Gastrocnemius medialis (tissue), 4 donors: ENCODE measurements around the gene RNF128. TPM values are rescaled to one million over a fixed set of nuclear protein-coding genes. Genes with fewer than 3 reads are reported as not detected.

Experiments used
- ATAC-seq, 2 donors: fragments of 150-250 bp; one replicate each; pipeline ENCODE4 v1.9.1; 2016
- DNase-seq, 2 donors: peaks; one replicate each; pipeline ENCODE4 v3.0.0-alpha.2; 2019
- H3K27ac ChIP-seq, 4 donors: fragments of 200-600 bp; sonication (generic); 1 replicate in 1 of 4; 2 replicates in 3 of 4; pipeline ENCODE4 v1.5.1; 2016 to 2018; ENCODE audit warnings: mild to moderate bottlenecking in 2 of 4, moderate library complexity in 1 of 4
- H3K27me3 ChIP-seq, 3 donors: fragments of 200-600 bp; sonication (generic) in 2 of 3; 1 replicate in 1 of 3; 2 replicates in 2 of 3; pipeline versions ENCODE4 v1.5.1 to v1.6.0; 2016 to 2019; ENCODE audit warnings: mild to moderate bottlenecking in 1 of 3, moderate library complexity in 1 of 3
- H3K36me3 ChIP-seq, 2 donors: fragments of 200-600 bp; sonication (generic) in 1 of 2; one replicate each; pipeline ENCODE4 v1.5.1; 2017 to 2018
- H3K4me1 ChIP-seq, 2 donors: fragments of 200-600 bp; sonication (generic) in 1 of 2; one replicate each; pipeline ENCODE4 v1.5.1; 2016 to 2017; ENCODE audit warnings: mild to moderate bottlenecking in 2 of 2
- H3K4me3 ChIP-seq, 4 donors: fragments of 200-600 bp; sonication (generic) in 3 of 4; 1 replicate in 1 of 4; 2 replicates in 3 of 4; pipeline ENCODE4 v1.5.1; 2016 to 2019; ENCODE audit warnings: mild to moderate bottlenecking in 2 of 4
- H3K9me3 ChIP-seq, 3 donors: fragments of 200-600 bp; sonication (generic) in 2 of 3; 1 replicate in 1 of 3; 2 replicates in 2 of 3; pipeline ENCODE4 v1.5.1; 2016 to 2019
- POLR2A ChIP-seq, 2 donors: fragments of 450-650 bp; IDR thresholded peaks; one replicate each; pipeline ENCODE4 v1.6.1; 2017; ENCODE audit warnings: antibody characterized with exemption in 2 of 2, mild to moderate bottlenecking in 2 of 2, moderate library complexity in 2 of 2
- in situ Hi-C, 4 donors: fragments of 200-750 bp; cut with MboI; loops; one replicate each; pipeline versions ENCODE4 v1.15.0 to v1.8.0; 2017; ENCODE audit warnings: low sequenced_read_pairs in 4 of 4
- intact Hi-C: fragments of 100-400 bp; cut with DNase I; formaldehyde crosslinking; loops from one replicate; pipeline ENCODE4 v1.15.1; 2023; ENCODE audit warnings: low total_unique reads
- total RNA-seq, 4 donors: library from RNA; depleted of rRNA; stranded (reverse); fragments of >200 nt; gene quantifications; one replicate each; pipeline versions ENCODE4 v1.1.0 to v1.2.3, GENCODE V29; 2016
- TF ChIP-seq, protein P1 (sequence below), 5 experiments: fragments of 450-650 bp in 3 of 5; fragments of 200-600 bp in 2 of 5; sonication (generic) in 2 of 5; IDR thresholded peaks in 4 of 5; conservative IDR thresholded peaks in 1 of 5; 1 replicate in 4 of 5; 2 replicates in 1 of 5; pipeline ENCODE4 v1.5.1; 2016 to 2019; ENCODE audit warnings: antibody characterized with exemption in 5 of 5, mild to moderate bottlenecking in 3 of 5, moderate library complexity in 3 of 5

Gene RNF128
- total RNA-seq, 4 donors from 2014 or later = 2.7 to 12.2 (median 5.5) TPM

- TF ChIP-seq, protein P1, sequence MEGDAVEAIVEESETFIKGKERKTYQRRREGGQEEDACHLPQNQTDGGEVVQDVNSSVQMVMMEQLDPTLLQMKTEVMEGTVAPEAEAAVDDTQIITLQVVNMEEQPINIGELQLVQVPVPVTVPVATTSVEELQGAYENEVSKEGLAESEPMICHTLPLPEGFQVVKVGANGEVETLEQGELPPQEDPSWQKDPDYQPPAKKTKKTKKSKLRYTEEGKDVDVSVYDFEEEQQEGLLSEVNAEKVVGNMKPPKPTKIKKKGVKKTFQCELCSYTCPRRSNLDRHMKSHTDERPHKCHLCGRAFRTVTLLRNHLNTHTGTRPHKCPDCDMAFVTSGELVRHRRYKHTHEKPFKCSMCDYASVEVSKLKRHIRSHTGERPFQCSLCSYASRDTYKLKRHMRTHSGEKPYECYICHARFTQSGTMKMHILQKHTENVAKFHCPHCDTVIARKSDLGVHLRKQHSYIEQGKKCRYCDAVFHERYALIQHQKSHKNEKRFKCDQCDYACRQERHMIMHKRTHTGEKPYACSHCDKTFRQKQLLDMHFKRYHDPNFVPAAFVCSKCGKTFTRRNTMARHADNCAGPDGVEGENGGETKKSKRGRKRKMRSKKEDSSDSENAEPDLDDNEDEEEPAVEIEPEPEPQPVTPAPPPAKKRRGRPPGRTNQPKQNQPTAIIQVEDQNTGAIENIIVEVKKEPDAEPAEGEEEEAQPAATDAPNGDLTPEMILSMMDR (IDR thresholded peaks at IDR 0.05 in 4 of 5, conservative IDR thresholded peaks at IDR 0.05 in 1 of 5) = no peak
- no peak for TF ChIP-seq POLR2A (IDR thresholded peaks at IDR 0.05)
- in situ Hi-C loops = no loop called here
Observed at GRCh38 chrX:106731590-106731989, 5.1 kb downstream of the RNF128 start.

DNA sequence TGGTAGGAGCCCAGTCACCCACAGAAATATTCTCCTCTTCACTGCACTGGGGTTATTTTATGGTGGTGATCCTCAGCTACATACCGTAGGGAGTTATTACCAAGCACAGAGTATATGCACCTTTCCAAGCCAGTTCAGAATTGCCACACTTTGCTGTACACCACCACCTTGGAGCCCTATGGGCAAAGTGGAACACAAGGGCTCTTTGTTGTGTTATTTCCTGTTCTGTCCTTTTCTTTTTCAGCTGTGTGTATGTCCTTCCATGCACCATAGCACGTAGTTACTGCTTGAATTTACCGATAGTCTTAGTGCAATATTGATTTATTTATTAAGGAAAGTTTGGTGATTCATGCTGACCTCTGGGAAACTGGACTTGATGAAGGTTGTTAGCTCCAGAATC lies 8.3 kb downstream of the RNF128 start:
- Histone ChIP-seq H3K4me1 (peaks cover 0 to 4% of the 10 kb centered on the region in 2 donors), H3K27ac (no peak overlapping the region), H3K36me3 (no peaks in the 10 kb centered on the region), H3K4me3 (no peak overlapping the region), H3K9me3 (no peaks in the 10 kb centered on the region), H3K27me3 (no peaks in the 10 kb centered on the region)
- ATAC-seq = no peak
- intact Hi-C loops (no loop called here), in situ Hi-C loops (no loop called here)
- no peak for DNase-seq
- TF ChIP-seq, protein P1 (IDR thresholded peaks at IDR 0.05 in 4 of 5, conservative IDR thresholded peaks at IDR 0.05 in 1 of 5) = no peak
- TF ChIP-seq POLR2A (IDR thresholded peaks at IDR 0.05) = no peak

More at GRCh38 chrX:106731590-106731989, 5.1 kb downstream of the RNF128 start:
- H3K27me3 ChIP-seq = peaks cover 0 to 11% (median 8%) of the 10 kb centered on the region in 3 donors
- no peak overlapping the region for H3K4me3 ChIP-seq
- H3K36me3 ChIP-seq = no peaks in the 10 kb centered on the region
- H3K27ac ChIP-seq = no peak overlapping the region
- DNase-seq (no peak), ATAC-seq (no peak)
- peaks cover 0 to 4% of the 10 kb centered on the region in 2 donors for H3K4me1 ChIP-seq
- intact Hi-C loops = no loop called here
- no peaks in the 10 kb centered on the region for H3K9me3 ChIP-seq

GRCh38 chrX:106740193-106740780 lies 13.8 kb downstream of the RNF128 start:
- no peaks in the 10 kb centered on the region for H3K36me3 ChIP-seq
- TF ChIP-seq, protein P1 (IDR thresholded peaks at IDR 0.05 in 4 of 5, conservative IDR thresholded peaks at IDR 0.05 in 1 of 5) = no peak
- TF ChIP-seq POLR2A (IDR thresholded peaks at IDR 0.05) = no peak
- intact Hi-C loops = no loop called here
- no peak overlapping the region for H3K27ac ChIP-seq
- peaks cover 0 to 9% (median 0%) of the 10 kb centered on the region in 3 donors for H3K27me3 ChIP-seq
- no peaks in the 10 kb centered on the region for H3K9me3 ChIP-seq
- H3K4me3 ChIP-seq = no peak overlapping the region
- H3K4me1 ChIP-seq = no peaks in the 10 kb centered on the region
- no peak for DNase-seq
- in situ Hi-C loops = no loop called here
- ATAC-seq = no peak

- TF ChIP-seq POLR2A (IDR thresholded peaks at IDR 0.05) = no peak
- TF ChIP-seq, protein P1 (IDR thresholded peaks at IDR 0.05 in 4 of 5, conservative IDR thresholded peaks at IDR 0.05 in 1 of 5) = no peak
- intact Hi-C loops = no loop called here
- Histone ChIP-seq H3K27me3 (peaks cover 0 to 9% (median 3%) of the 10 kb centered on the region in 3 donors), H3K36me3 (no peaks in the 10 kb centered on the region), H3K9me3 (no peaks in the 10 kb centered on the region), H3K27ac (no peak overlapping the region), H3K4me3 (no peak overlapping the region), H3K4me1 (no peaks in the 10 kb centered on the region)
- no peak for DNase-seq
- no peak for ATAC-seq
- in situ Hi-C loops = no loop called here
Observed at GRCh38 chrX:106742193-106742592, 15.7 kb downstream of the RNF128 start.

DNA sequence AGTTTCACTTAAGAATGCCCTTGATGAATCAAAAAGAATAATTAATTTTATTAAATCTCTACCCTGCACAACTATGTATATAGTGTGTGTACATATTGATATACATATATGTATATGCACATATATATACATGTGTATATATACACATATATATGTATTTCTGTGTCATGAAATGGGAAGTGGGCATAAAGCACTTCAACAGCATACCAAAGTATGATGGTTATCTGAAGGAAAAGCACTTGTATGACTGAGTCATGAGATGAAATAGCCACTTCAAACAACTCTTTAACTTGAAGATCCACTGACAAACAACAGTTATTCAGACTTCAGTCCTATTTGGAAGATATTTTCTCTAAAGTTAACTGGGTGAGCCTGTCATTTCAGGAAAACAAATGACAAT lies 16.3 kb downstream of the RNF128 start:
- in situ Hi-C loops = no loop called here
- DNase-seq (no peak), ATAC-seq (no peak)
- Histone ChIP-seq H3K4me1 (no peaks in the 10 kb centered on the region), H3K9me3 (no peaks in the 10 kb centered on the region), H3K4me3 (no peak overlapping the region), H3K27me3 (peaks cover 0 to 9% (median 5%) of the 10 kb centered on the region in 3 donors), H3K36me3 (no peaks in the 10 kb centered on the region), H3K27ac (no peak overlapping the region)
- intact Hi-C loops = no loop called here
- no peak for TF ChIP-seq POLR2A (IDR thresholded peaks at IDR 0.05)
- TF ChIP-seq, protein P1 (IDR thresholded peaks at IDR 0.05 in 4 of 5, conservative IDR thresholded peaks at IDR 0.05 in 1 of 5) = no peak
